ENCODE results near the gene UST.

DNA sequence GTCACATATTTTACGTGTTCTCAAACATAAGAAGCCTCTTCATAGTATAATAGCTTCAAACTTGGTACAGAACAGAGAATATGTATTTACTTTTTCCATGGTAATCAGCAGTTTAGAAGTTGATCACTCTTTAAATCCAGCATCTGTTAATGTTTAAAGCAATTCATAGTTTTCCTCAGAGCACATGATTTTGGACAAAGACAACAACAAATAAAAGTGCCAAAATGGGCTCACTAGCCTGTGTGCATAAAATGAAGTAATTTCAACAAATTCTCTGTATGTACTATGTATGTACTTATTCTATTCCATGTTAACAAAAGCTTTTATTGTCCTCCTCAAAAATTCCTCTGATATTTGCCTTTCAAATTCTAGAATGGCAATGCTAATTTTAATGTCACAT lies 38.1 kb upstream of the UST start:
- TF ChIP-seq SUZ12 (IDR thresholded peaks at IDR 0.05; ENCODE audit: extremely low read depth, insufficient read depth, insufficient read length) (no peak), ZNF274 (IDR thresholded peaks at IDR 0.05; ENCODE audit: low read depth, low read length) (no peak), YY1 (IDR thresholded peaks at IDR 0.05; ENCODE audit: insufficient read depth, insufficient read length) (no peak)

All from NT2/D1 (cell line).